HG03575 (cell line): Measurements from ENCODE around the gene SYNDIG1.

ENCODE experiments used
- ATAC-seq: cut with Tn5 transposase; IDR thresholded peaks from one replicate; pipeline ENCODE4 v1.9.1; 2021; ENCODE audit not compliant: unreplicated experiment, insufficient number of reproducible peaks, low FRiP score; ENCODE audit errors: extremely low read depth

The SYNDIG1 gene

GRCh38 chr20:24445510-24446170 is 23.8 kb upstream of the SYNDIG1 start:
- ATAC-seq, result no peak

GRCh38 chr20:24446811-24447210 is 22.6 kb upstream of the SYNDIG1 start:
- no peak for ATAC-seq

- no peak for ATAC-seq
Observed at GRCh38 chr20:24448170-24448569, 21.3 kb upstream of the SYNDIG1 start.

- no peak for ATAC-seq
Observed at GRCh38 chr20:24449026-24449720, 20.3 kb upstream of the SYNDIG1 start.

- ATAC-seq, result no peak
Observed at GRCh38 chr20:24450177-24450576, 19.3 kb upstream of the SYNDIG1 start.

GRCh38 chr20:24450624-24451376 is 18.6 kb upstream of the SYNDIG1 start:
- no peak for ATAC-seq

GRCh38 chr20:24451428-24451827 is 18.0 kb upstream of the SYNDIG1 start:
- no peak for ATAC-seq

- ATAC-seq, result no peak
Observed at GRCh38 chr20:24452016-24452415, 17.4 kb upstream of the SYNDIG1 start.

- ATAC-seq, result no peak
Observed at GRCh38 chr20:24452498-24453127, 16.8 kb upstream of the SYNDIG1 start.

GRCh38 chr20:24453869-24454268 is 15.6 kb upstream of the SYNDIG1 start:
- no peak for ATAC-seq

GRCh38 chr20:24455081-24455480 is 14.3 kb upstream of the SYNDIG1 start:
- no peak for ATAC-seq

- ATAC-seq, result no peak
Observed at GRCh38 chr20:24456398-24456781, 13.0 kb upstream of the SYNDIG1 start.

- no peak for ATAC-seq
Observed at GRCh38 chr20:24458436-24458835, 11.0 kb upstream of the SYNDIG1 start.

GRCh38 chr20:24459733-24460132 is 9.7 kb upstream of the SYNDIG1 start:
- ATAC-seq, result no peak

GRCh38 chr20:24460712-24461111 is 8.7 kb upstream of the SYNDIG1 start:
- ATAC-seq, result no peak

- no peak for ATAC-seq
Observed at GRCh38 chr20:24461848-24462247, 7.6 kb upstream of the SYNDIG1 start.

GRCh38 chr20:24462460-24463010 is 6.9 kb upstream of the SYNDIG1 start:
- ATAC-seq, result no peak

- ATAC-seq, result no peak
Observed at GRCh38 chr20:24465159-24465558, 4.3 kb upstream of the SYNDIG1 start.

- ATAC-seq, result no peak
Observed at GRCh38 chr20:24465730-24466129, 3.7 kb upstream of the SYNDIG1 start.
